DMS79 (cell line): ENCODE data around the gene SCAANT1.

Experiments used
- DNase-seq: peaks from one replicate; lab custom pipeline; 2025; lab: John Stamatoyannopoulos, UW

The SCAANT1 gene

DNA sequence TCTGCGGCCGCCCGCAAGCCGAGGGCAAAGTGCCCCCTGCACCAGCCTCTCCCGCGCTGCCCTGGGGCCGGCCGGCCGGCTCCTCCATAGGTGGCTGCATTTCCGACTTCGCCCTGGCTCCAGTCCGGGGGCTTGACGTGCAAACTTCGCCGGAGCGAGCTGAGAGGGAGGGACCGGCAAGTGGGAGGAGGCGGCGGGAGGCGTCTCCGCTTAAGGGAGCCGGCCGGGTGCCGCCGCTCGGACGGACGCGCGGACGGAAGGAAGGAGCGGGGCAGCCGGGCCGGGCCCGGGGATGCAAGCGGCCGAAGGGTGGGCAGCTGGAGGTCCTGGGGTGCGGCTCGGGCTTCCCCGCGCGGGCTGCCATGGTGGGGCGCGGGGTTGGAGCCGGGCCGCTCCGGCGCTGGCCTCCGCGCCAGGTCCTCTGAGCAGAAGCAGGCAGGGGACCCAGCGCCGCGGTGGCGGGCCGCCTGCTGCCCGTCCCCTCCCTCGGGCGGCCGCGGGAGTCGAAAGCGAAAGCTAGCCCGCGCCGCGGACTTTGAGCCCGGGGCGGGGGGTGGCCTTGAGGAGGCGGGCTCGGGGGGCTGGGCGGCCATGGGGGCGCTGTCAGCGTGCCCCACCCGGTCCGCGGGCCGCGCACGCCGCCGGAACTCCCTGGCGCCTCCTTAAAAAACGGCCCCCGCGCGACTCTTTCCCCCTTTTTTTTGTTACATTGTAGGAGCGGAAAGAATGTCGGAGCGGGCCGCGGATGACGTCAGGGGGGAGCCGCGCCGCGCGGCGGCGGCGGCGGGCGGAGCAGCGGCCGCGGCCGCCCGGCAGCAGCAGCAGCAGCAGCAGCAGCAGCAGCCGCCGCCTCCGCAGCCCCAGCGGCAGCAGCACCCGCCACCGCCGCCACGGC lies at the start of gene SCAANT1:
SCAANT1 (minus strand) TSS at position 511 of the 895 bp plus-strand sequence.
- DNase-seq, result no peak

GRCh38 chr3:63961891-63962290 lies 49.7 kb upstream of the SCAANT1 start:
- no peak for DNase-seq

DNA sequence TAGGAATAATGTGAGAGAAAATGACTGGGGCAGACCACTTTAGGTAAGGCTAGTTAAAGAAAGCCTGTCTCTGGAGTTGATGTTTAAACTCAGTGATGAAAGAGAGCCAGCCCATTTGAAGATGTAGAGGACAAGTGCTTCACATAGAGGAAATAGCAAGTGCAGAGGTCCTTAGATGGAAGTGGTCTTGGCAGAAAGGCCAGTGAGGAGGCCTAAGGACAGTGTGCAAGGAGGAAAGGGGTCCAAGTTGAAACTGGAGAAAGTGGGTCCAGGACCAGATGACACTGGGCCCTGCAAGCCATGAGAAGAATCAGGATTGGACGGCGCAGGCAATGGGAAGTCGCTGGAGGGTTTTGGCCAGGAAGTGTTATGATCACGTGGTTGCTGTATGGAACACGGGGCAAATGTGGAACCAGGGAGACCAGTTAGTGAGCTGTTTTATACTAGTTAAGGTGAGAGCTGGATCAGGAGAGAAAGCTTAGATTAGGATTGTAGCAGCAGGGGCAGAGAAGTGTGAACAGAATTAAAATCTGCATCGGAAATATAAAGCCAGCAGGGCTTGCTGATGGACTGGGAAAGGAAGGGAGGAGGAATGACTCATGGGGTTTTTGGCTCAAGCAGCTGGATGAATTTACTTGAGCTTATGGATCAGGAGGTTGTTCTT lies 48.0 kb upstream of the SCAANT1 start:
- DNase-seq, result no peak

DNA sequence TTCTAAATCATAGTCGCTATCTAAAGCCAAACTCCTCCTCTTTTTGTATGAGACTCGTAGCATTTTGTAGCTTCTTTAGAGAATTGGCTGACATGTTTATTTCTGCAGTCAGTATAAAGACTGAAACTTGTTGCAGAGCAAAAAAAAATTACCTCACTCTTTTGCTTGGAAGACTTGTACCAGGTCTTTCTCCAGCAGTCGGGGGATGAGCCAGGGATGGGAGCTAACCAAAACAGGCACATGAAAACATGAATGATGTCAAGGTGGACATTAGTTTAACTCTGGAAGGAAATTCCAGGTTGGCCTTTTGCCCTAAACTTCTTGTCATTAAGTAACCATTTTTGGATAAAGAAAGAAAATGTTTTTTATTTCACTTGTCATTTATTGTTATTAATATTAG lies 47.0 kb upstream of the SCAANT1 start:
- DNase-seq, result no peak

GRCh38 chr3:63955830-63956545 lies 43.8 kb upstream of the SCAANT1 start:
- DNase-seq, result no peak

GRCh38 chr3:63955036-63955650 lies 43.0 kb upstream of the SCAANT1 start:
- DNase-seq, result no peak

- DNase-seq, result no peak
These were observed 42.0 kb upstream of the SCAANT1 start for GRCh38 chr3:63954182-63954581.

DNA sequence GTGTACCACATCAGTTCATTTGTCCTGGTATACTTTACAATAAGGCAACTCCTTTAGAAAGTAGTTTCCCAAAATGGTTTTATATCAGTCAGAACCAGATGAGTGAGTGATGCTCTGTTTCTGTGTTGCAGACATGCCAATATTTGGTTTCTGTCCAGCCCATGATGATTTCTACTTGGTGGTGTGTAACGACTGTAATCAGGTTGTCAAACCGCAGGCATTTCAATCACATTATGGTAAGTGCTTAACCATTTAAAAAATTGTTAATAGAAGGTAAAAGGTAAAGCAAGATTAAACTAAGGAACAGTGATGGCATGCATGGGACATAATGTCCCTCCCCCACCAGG lies 40.0 kb upstream of the SCAANT1 start:
- DNase-seq, result no peak

- DNase-seq, result no peak
These were observed 39.5 kb upstream of the SCAANT1 start for GRCh38 chr3:63951492-63952247.

DNA sequence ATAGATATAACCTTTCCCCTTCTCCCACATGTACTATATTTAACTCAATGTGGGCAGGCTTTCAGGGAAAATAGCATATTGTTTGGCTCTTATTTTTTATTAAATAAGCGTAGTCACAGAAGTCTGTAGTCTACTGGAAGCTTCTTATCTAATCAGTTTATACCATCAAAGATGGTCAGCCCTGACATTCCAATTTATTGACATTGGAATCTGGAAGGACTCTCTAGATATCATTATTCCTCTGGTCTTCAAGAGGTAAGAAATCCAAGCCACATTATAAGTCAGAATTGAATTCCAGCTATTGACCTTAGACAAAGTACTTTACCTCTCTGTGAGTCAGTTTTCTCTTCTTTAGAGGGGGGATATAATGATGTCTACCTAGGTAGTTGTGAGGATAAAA lies 38.5 kb upstream of the SCAANT1 start:
- DNase-seq, result no peak

- DNase-seq, result no peak
These were observed 36.8 kb upstream of the SCAANT1 start for GRCh38 chr3:63949005-63949404.

DNA sequence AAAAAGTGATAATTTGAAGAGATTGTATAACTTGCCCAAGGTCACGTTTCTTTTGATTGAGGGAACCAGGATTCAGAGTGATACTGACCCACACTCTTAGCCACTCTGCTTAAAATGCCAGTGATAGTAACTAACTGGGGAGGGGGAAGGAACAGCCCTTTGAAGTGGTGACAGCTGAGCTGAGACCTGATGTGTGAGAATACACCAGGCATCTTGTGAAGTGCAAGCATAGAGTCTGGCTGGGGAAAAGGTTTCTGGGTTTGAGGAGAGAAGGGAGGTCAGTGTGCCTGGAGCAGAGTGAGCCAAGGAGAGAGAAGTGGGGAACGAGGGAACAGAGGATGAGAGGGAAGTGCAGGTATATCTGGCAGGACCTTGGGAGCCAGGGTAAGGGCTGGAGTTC lies 35.4 kb upstream of the SCAANT1 start:
- no peak for DNase-seq

- DNase-seq, result no peak
These were observed 34.6 kb upstream of the SCAANT1 start for GRCh38 chr3:63946753-63947152.

DNA sequence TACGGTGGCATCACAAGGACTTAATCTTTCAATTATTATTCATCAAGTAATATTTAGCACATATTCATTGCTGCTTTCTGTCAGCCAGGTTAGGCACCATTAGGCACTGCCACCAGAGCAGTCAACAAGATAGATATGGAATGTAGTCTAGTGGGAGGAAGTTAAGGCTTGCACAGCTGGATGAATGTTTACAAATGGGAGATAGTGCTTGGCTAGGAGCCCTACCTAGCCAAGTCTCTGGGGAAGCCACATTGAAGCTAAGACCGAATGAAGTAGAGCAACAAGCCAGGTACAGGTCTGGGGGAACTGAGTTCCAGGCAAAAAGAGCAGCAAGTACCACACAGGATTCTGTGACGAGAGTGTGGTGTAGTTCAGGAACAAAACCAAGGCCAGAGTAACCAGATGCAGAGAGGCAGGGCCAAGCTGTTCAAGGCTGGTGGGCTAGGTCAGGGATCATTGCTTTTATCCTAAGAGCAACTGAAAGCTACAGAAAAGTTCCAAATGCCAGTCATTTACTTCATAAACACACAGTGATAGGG lies 33.4 kb upstream of the SCAANT1 start:
- no peak for DNase-seq

GRCh38 chr3:63943678-63944077 lies 31.5 kb upstream of the SCAANT1 start:
- no peak for DNase-seq

DNA sequence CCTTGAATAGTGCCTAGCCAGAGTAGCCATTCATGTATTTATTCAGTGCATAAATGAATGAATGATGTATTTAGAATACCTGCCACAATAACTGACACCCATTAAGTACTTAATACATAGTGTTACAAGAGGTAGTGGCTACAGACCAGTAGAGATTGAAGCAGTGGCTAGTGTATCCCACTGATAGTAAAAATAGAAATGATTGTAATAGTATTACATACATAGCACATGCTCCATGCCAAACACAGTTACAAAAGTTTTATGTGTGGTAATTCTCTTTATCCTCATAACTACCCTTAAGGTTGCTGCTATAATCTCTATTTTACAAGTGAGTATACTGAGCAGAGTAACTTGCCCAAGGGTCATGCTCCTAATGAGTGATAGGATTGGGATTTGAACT lies 30.3 kb upstream of the SCAANT1 start:
- DNase-seq, result no peak

DNA sequence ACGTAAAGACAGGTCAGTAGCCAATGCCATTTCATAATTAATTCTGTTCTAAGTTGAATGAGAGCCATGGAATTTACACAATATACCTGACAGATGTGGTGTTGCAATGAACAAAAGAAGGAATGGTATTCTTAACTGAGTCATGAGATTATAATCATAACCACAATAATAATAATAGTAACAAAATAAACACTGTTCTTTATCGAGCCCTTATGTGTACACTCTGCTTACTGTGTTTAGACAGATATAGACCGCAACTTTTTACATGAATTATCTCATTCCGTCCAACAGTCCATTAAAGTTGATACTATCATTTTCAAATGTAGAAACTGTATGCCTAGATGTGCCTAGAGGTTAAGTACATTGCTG lies 28.2 kb upstream of the SCAANT1 start:
- DNase-seq, result no peak

GRCh38 chr3:63937661-63938651 lies 25.8 kb upstream of the SCAANT1 start:
- no peak for DNase-seq

DNA sequence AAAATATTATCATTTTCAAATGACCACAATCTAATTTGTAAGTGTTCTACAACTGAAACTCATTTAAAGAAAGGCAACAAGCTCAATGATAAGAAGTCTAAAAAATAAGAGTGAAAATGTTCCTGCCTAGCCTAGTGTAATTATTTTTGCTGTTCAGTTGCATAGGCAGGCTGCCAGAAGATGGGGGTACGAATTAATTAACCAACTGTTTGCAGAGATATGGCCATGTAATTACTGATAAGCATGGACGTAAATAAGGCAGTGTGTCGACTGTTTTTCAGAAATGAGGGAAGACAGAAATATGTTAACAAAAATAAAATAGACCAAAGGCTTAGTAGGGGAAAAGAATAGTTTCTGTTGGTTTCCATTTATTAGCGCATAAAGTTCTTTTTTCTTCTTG lies 24.7 kb upstream of the SCAANT1 start:
- DNase-seq, result no peak
